ENCODE results near the gene UCK1.

Gene UCK1

DNA sequence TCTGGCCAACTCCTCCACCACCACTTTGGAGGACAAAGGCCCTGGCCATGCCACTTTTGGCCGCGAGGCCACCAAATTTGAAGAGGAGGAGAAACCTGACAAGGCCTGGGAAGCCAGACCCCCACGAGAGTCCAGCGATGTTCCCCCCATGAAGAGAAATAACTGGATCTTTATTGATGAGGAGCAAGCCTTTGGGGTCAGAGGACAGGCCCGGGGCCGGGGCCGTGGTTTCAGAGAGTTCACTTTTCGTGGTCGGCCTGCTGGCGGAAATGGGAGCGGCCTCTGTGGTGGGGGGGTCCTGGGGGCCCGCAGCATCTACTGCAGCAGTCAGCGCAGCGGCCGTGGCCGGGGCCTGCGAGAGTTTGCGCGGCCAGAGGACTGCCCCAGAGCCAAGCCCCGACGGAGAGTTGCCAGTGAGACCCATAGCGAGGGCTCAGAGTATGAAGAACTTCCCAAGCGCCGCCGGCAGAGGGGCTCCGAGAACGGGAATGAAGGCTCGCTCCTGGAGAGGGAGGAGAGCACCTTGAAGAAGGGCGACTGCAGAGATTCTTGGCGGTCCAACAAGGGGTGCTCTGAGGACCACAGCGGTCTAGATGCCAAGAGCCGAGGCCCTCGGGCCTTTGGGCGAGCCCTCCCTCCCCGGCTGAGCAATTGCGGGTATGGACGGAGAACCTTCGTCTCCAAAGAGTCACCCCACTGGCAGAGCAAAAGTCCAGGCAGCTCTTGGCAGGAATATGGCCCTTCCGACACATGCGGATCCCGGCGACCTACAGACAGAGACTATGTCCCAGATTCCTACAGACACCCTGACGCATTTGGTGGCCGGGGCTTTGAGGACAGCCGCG, 55.7 kb downstream of the UCK1 start:
- no peak for DNase-seq

DNA sequence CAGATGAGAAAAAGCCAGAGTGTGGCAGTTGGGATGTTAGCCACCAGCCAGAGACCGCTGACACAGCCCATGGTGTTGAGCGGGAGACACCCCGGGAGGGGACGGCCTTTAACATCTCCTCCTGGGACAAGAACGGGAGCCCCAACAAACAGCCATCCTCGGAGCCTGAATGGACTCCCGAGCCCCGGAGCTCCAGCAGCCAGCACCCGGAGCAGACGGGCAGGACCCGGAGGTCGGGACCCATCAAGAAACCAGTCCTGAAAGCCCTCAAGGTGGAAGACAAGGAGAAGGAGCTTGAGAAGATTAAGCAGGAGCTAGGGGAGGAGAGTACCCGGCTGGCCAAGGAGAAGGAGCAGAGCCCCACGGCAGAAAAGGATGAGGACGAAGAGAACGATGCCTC, 56.4 kb downstream of the UCK1 start:
- DNase-seq: no peak

DNA sequence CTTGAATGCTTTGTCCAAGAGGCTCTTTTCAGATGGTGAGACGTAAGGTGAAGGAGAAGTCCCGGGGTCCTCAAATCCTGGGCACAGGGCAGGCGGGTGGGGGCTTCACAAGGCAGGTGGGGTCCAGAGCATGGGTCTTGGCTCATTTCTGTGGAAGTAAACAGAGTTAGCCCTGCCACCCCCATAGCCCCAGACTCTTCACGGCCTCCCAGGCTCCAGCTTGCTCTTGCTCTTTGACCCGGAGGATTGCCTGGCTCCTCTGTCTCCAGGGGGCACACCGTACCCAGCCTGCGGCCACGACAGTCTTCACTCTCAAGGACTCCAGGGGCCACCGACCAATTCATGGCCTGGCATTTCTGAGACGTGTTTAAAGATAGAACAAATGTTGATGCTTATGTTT, 57.2 kb downstream of the UCK1 start:
- DNase-seq: no peak
